Measurements from ENCODE around the gene AKT2. TPM values are rescaled to one million over a fixed set of nuclear protein-coding genes. Genes with fewer than 3 reads are reported as not detected.
"Not testable (repeated sequence)": the region's sequence is repeated elsewhere in the genome, so short reads cannot be mapped to it uniquely, and the experiment has no call there.

The AKT2 gene
- total RNA-seq, 2 donors from 2014 or later: 91.7 to 97.3 TPM

GRCh38 chr19:40229926-40230417, 55.2 kb downstream of the AKT2 start:
- intact Hi-C loops (cut with DNase I, micrococcal nuclease): no loop called here
- DNase-seq: no peak
- ATAC-seq: no peak

GRCh38 chr19:40229484-40229883, 55.7 kb downstream of the AKT2 start:
- DNase-seq (no peak), ATAC-seq (no peak)
- intact Hi-C loops (cut with DNase I, micrococcal nuclease): no loop called here

- no peak for DNase-seq
- intact Hi-C loops (cut with DNase I, micrococcal nuclease): no loop called here
- ATAC-seq: no peak
These were observed 56.3 kb downstream of the AKT2 start for GRCh38 chr19:40228863-40229262.

GRCh38 chr19:40228346-40228745, 56.8 kb downstream of the AKT2 start:
- no peak for ATAC-seq
- intact Hi-C loops (cut with DNase I, micrococcal nuclease): no loop called here

GRCh38 chr19:40225440-40226305, 59.5 kb downstream of the AKT2 start:
- no peak for ATAC-seq
- intact Hi-C loops (cut with DNase I, micrococcal nuclease): no loop called here
- DNase-seq: no peak

More at GRCh38 chr19:40228346-40228745, 56.8 kb downstream of the AKT2 start:
- DNase-seq: no peak

GRCh38 chr19:40224342-40225150, 60.6 kb downstream of the AKT2 start:
- intact Hi-C loops (cut with DNase I, micrococcal nuclease): loop anchor here in 1 of 2 donors (5.0 kb wide), 1 partner anchor 87 kb away; no protein-coding TSS in a partner anchor
- no peak for DNase-seq

GRCh38 chr19:40223135-40223822, 61.9 kb downstream of the AKT2 start:
- intact Hi-C loops (cut with DNase I, micrococcal nuclease): loop anchor here in 1 of 2 donors (5.0 kb wide), 1 partner anchor 86 kb away; no protein-coding TSS in a partner anchor
- DNase-seq (peak; percentile 46 to 70), ATAC-seq (peak; percentile 74)

More at GRCh38 chr19:40224342-40225150, 60.6 kb downstream of the AKT2 start:
- peak; percentile 18 for ATAC-seq

GRCh38 chr19:40221858-40222619, 63.1 kb downstream of the AKT2 start:
- DNase-seq (peak; percentile 67 to 75), ATAC-seq (peak; percentile 70)
- intact Hi-C loops (cut with DNase I, micrococcal nuclease): loop anchor here in 1 of 2 donors (5.0 kb wide), 1 partner anchor 85 kb away; no protein-coding TSS in a partner anchor

- ATAC-seq (no peak), DNase-seq (no peak)
- intact Hi-C loops (cut with DNase I, micrococcal nuclease): loop anchor here in 1 of 2 donors (5.0 kb wide), 1 partner anchor 83 kb away; no protein-coding TSS in a partner anchor
These were observed 64.5 kb downstream of the AKT2 start for GRCh38 chr19:40220674-40221073.

- intact Hi-C loops (cut with DNase I, micrococcal nuclease): loop anchor here in 1 of 2 donors (5.0 kb wide), 1 partner anchor 82 kb away; no protein-coding TSS in a partner anchor
- ATAC-seq (no peak), DNase-seq (no peak)
These were observed 65.3 kb downstream of the AKT2 start for GRCh38 chr19:40219721-40220276.

GRCh38 chr19:40219029-40219428, 66.1 kb downstream of the AKT2 start:
- DNase-seq; intact Hi-C loops (cut with DNase I, micrococcal nuclease); ATAC-seq: not testable (repeated sequence)

- intact Hi-C loops (cut with DNase I, micrococcal nuclease): no loop called here
- DNase-seq (peak in 1 of 2 donors; percentile 23), ATAC-seq (no peak)
These were observed 66.9 kb downstream of the AKT2 start, which contains the start of gene TTC9B for GRCh38 chr19:40217934-40218890. TTC9B (minus strand) TSS chr19:40218384; CDS start chr19:40218381, 3 bp downstream.

GRCh38 chr19:40217027-40217810, 67.9 kb downstream of the AKT2 start:
- peak; percentile 82 for ATAC-seq
- DNase-seq: peak; percentile 56 to 76
- intact Hi-C loops (cut with DNase I, micrococcal nuclease): no loop called here

- intact Hi-C loops (cut with DNase I, micrococcal nuclease): no loop called here
- DNase-seq (no peak), ATAC-seq (peak; percentile 44)
These were observed 68.4 kb downstream of the AKT2 start for GRCh38 chr19:40216777-40217026.

- intact Hi-C loops (cut with DNase I, micrococcal nuclease): no loop called here
- DNase-seq (no peak), ATAC-seq (no peak)
These were observed 69.0 kb downstream of the AKT2 start for GRCh38 chr19:40216013-40216776.
